KMS-11 (cell line): Measurements from ENCODE around the gene EGLN1.
A peak's percentile ranks its signal among the peaks of the same experiment; 100 is the strongest.

Source experiments
- H2AFZ ChIP-seq: fragments of 200-600 bp; sonication (generic); 2 replicates; pipeline ENCODE4 v1.6.1; 2016; ENCODE audit warnings: antibody characterized with exemption, mixed run types, low read depth
- H3K27ac ChIP-seq: fragments of 200-600 bp; sonication (generic); 2 replicates; pipeline ENCODE4 v1.6.1; 2016; ENCODE audit warnings: mild to moderate bottlenecking, mixed run types
- H3K27me3 ChIP-seq: fragments of 200-600 bp; sonication (generic); 2 replicates; pipeline ENCODE4 v1.6.1; 2017; ENCODE audit warnings: mild to moderate bottlenecking, low read depth, mixed run types, moderate library complexity; ENCODE audit not compliant: insufficient read depth
- H3K36me3 ChIP-seq: fragments of 200-600 bp; sonication (generic); 2 replicates; pipeline ENCODE4 v1.6.1; 2017; ENCODE audit warnings: mild to moderate bottlenecking, mixed run types; ENCODE audit not compliant: insufficient read depth
- H3K4me1 ChIP-seq: fragments of 200-600 bp; sonication (generic); 2 replicates; pipeline ENCODE4 v1.6.1; 2016; ENCODE audit warnings: mild to moderate bottlenecking, low read depth, mixed run types; ENCODE audit not compliant: poor library complexity, severe bottlenecking
- H3K4me2 ChIP-seq: fragments of 200-600 bp; sonication (generic); 2 replicates; pipeline ENCODE4 v1.7.0; 2016; ENCODE audit warnings: mild to moderate bottlenecking, mixed run types
- H3K4me3 ChIP-seq: fragments of 200-600 bp; sonication (generic); IDR thresholded peaks from 2 replicates; pipeline ENCODE4 v1.6.1; 2017; ENCODE audit warnings: low read depth, low read length, mixed read lengths; ENCODE audit not compliant: insufficient read depth
- H3K79me2 ChIP-seq: fragments of 200-600 bp; sonication (generic); 2 replicates; pipeline ENCODE4 v1.6.1; 2016; ENCODE audit warnings: low read depth, mixed run types; ENCODE audit not compliant: insufficient read depth
- H3K9ac ChIP-seq: fragments of 200-600 bp; sonication (generic); 2 replicates; pipeline ENCODE4 v1.6.1; 2016; ENCODE audit warnings: mild to moderate bottlenecking, mixed run types
- H4K20me1 ChIP-seq: fragments of 200-600 bp; sonication (generic); 2 replicates; pipeline ENCODE4 v1.6.1; 2016; ENCODE audit warnings: mild to moderate bottlenecking, mixed run types; ENCODE audit not compliant: insufficient read depth
- CTCF ChIP-seq: fragments of 200-600 bp; sonication (generic); conservative IDR thresholded peaks from 2 replicates; pipeline ENCODE4 v1.6.1; 2017; ENCODE audit warnings: low read depth, mild to moderate bottlenecking, antibody characterized with exemption, low read length, moderate library complexity, mixed read lengths

Gene EGLN1

DNA sequence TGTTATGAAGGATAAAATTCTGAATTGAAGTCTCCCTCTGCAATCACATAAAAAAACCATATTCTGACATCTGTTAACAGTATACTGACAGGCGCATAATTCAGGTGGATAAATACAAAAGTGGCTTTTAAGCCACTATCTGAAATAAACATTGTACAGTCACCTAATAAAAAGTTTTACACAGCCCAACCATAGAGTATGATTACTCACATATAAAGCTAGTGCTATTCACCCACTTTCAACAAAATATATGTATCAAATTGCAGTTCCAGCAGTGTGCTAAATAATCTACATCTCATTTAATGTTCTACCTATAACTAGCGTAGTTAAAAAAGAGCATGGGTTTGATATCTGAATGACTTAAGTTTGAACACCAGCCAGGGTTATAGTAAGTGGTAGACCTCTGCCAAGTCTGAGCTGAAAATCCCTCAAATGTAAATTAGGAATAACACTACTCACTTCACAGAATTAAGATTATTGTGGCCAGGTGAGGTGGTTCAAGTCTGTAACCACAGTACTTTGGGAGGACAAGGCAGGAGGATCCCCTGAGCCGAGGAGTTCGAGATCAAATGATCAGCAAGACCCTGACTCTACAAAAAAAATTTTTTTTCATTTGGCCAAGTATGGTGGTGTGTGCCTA is 3.9 kb downstream of the EGLN1 start:
- H3K4me1 ChIP-seq = peaks cover 45% of the 10 kb centered on the region
- no peaks in the 10 kb centered on the region for H3K36me3 ChIP-seq
- H3K9ac ChIP-seq = no peak overlapping the region; the same call in 1 of the 2 replicates
- peak overlapping the region; percentile 97 for H3K4me2 ChIP-seq
- H4K20me1 ChIP-seq = no peaks in the 10 kb centered on the region
- no peak overlapping the region for H2AFZ ChIP-seq
- H3K4me3 ChIP-seq = no peak overlapping the region
- no peak for TF ChIP-seq CTCF
- H3K27ac ChIP-seq = no peak overlapping the region
- peaks cover 78% of the 10 kb centered on the region for H3K79me2 ChIP-seq
- H3K27me3 ChIP-seq = no peaks in the 10 kb centered on the region

DNA sequence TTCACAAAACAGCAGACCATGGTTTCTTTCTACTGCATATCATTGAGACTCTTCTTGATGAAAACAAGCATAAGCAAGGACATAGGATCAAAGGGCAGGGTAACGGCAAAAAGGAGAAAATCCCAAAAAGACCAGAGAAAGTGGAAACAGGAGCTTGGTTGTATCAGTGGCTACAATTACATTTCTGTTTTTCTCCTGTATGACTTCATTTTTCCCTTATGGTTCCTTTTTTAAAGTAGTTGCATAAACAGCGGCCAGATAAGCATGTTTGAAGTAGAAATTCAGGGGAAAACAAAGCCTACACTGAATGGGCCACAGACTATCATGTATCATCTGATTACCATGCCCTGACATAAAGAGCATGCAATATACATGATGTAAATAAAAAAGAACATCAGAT is 4.6 kb downstream of the EGLN1 start:
- no peaks in the 10 kb centered on the region for H4K20me1 ChIP-seq
- no peak for TF ChIP-seq CTCF
- H3K27ac ChIP-seq = no peak overlapping the region
- H3K4me2 ChIP-seq = peak overlapping the region; percentile 97; the same call in 1 of the 2 replicates
- H2AFZ ChIP-seq = no peak overlapping the region
- H3K9ac ChIP-seq = no peak overlapping the region
- no peaks in the 10 kb centered on the region for H3K27me3 ChIP-seq
- H3K79me2 ChIP-seq = peaks cover 83% of the 10 kb centered on the region
- no peaks in the 10 kb centered on the region for H3K36me3 ChIP-seq
- no peak overlapping the region for H3K4me3 ChIP-seq
- peaks cover 46% of the 10 kb centered on the region for H3K4me1 ChIP-seq

- Histone ChIP-seq H3K4me1 (peaks cover 46% of the 10 kb centered on the region), H3K79me2 (peaks cover 83% of the 10 kb centered on the region), H3K9ac (no peak overlapping the region)
Measured at GRCh38 chr1:231416901-231417300, 5.2 kb downstream of the EGLN1 start.

DNA sequence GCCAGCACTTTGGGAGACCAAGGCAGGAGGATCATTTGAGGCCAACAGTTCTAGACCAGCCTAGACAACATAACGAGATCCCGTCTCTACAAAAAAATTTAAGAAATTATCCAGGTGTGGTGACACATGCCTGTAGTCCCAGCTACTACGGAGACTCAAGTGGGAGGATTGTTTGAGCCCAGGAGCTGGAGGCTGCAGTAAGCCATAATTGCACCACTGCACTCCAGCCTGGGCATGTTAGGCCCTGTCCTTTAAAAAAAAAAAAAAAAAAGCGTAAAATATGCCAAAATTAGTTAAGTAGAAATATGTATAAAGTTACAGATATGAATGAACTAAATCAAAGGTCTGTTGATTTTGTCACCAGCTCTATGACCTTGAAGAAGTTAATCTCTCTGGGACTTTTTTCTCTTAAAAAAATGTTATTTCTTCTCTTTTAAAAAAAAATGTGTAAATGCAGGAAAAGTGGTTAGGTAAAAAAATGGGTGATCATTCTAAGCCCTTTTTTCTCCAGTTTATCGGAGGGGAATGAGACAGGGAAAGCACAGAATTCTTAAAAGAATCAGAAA is 7.0 kb downstream of the EGLN1 start:
- TF ChIP-seq CTCF = no peak
- no peak overlapping the region for H3K9ac ChIP-seq
- peaks cover 46% of the 10 kb centered on the region for H3K4me1 ChIP-seq
- H3K4me2 ChIP-seq = no peak overlapping the region
- no peak overlapping the region for H2AFZ ChIP-seq
- no peak overlapping the region for H3K27ac ChIP-seq
- no peaks in the 10 kb centered on the region for H3K36me3 ChIP-seq
- peaks cover 72% of the 10 kb centered on the region for H3K79me2 ChIP-seq
- no peak overlapping the region for H3K4me3 ChIP-seq
- H4K20me1 ChIP-seq = no peaks in the 10 kb centered on the region
- no peaks in the 10 kb centered on the region for H3K27me3 ChIP-seq

More at GRCh38 chr1:231416901-231417300, 5.2 kb downstream of the EGLN1 start:
- H3K27me3 ChIP-seq = no peaks in the 10 kb centered on the region
- no peak overlapping the region for H2AFZ ChIP-seq
- no peak overlapping the region for H3K4me3 ChIP-seq
- no peak overlapping the region for H3K27ac ChIP-seq
- no peaks in the 10 kb centered on the region for H4K20me1 ChIP-seq
- peak overlapping the region; percentile 97; the same call in 1 of the 2 replicates for H3K4me2 ChIP-seq
- TF ChIP-seq CTCF = no peak
- H3K36me3 ChIP-seq = no peaks in the 10 kb centered on the region
